ENCODE data around the gene ANXA11. TPM values are rescaled to one million over a fixed set of nuclear protein-coding genes. Genes with fewer than 3 reads are reported as not detected.

ANXA11 gene
- total RNA-seq, 1 donor from 2014 or later: 390 TPM

- Histone ChIP-seq H3K36me3 (peaks cover 3% of the 10 kb centered on the region), H3K4me1 (peaks cover 96% of the 10 kb centered on the region), H3K27ac (replicated peaks) (peak overlapping the region; percentile 61), H3K9me3 (replicated peaks) (peaks cover 8% of the 10 kb centered on the region), H3K27me3 (ENCODE audit: low read depth) (no peaks in the 10 kb centered on the region), H3K4me3 (no peak overlapping the region)
- no peak for DNase-seq
- TF ChIP-seq CTCF (IDR thresholded peaks at IDR 0.05; ENCODE audit: borderline replicate concordance): no peak
- intact Hi-C loops (cut with micrococcal nuclease): no loop called here
Observed at GRCh38 chr10:80192553-80192952, 12.8 kb downstream of the ANXA11 start.

GRCh38 chr10:80191589-80192270 lies 13.6 kb downstream of the ANXA11 start:
- no peaks in the 10 kb centered on the region for H3K27me3 ChIP-seq (ENCODE audit: low read depth)
- H3K27ac ChIP-seq (replicated peaks): peak overlapping the region; percentile 61
- TF ChIP-seq CTCF (IDR thresholded peaks at IDR 0.05; ENCODE audit: borderline replicate concordance): no peak
- H3K36me3 ChIP-seq: peaks cover 3% of the 10 kb centered on the region
- intact Hi-C loops (cut with micrococcal nuclease): no loop called here
- peaks cover 96% of the 10 kb centered on the region for H3K4me1 ChIP-seq
- DNase-seq: no peak
- H3K9me3 ChIP-seq (replicated peaks): peaks cover 8% of the 10 kb centered on the region
- H3K4me3 ChIP-seq: no peak overlapping the region

GRCh38 chr10:80188713-80189112 lies 16.6 kb downstream of the ANXA11 start:
- intact Hi-C loops (cut with micrococcal nuclease): no loop called here
- no peak for TF ChIP-seq CTCF (IDR thresholded peaks at IDR 0.05; ENCODE audit: borderline replicate concordance)
- H3K27me3 ChIP-seq (ENCODE audit: low read depth): no peaks in the 10 kb centered on the region
- H3K36me3 ChIP-seq: peaks cover 3% of the 10 kb centered on the region
- peak overlapping the region; percentile 84 for H3K27ac ChIP-seq (replicated peaks)
- H3K9me3 ChIP-seq (replicated peaks): peaks cover 8% of the 10 kb centered on the region
- no peak for DNase-seq
- H3K4me1 ChIP-seq: peaks cover 96% of the 10 kb centered on the region
- no peak overlapping the region for H3K4me3 ChIP-seq

- intact Hi-C loops (cut with micrococcal nuclease): no loop called here
- peaks cover 3% of the 10 kb centered on the region for H3K36me3 ChIP-seq
- peak overlapping the region; percentile 6 for H3K4me3 ChIP-seq
- H3K27ac ChIP-seq (replicated peaks): peak overlapping the region; percentile 84
- TF ChIP-seq CTCF (IDR thresholded peaks at IDR 0.05; ENCODE audit: borderline replicate concordance): no peak
- peaks cover 5% of the 10 kb centered on the region for H3K9me3 ChIP-seq (replicated peaks)
- no peaks in the 10 kb centered on the region for H3K27me3 ChIP-seq (ENCODE audit: low read depth)
- DNase-seq: no peak
- H3K4me1 ChIP-seq: peaks cover 96% of the 10 kb centered on the region
Observed at GRCh38 chr10:80187465-80188409, 17.6 kb downstream of the ANXA11 start.

GRCh38 chr10:80187060-80187459 lies 18.3 kb downstream of the ANXA11 start:
- Histone ChIP-seq H3K4me1 (peaks cover 96% of the 10 kb centered on the region), H3K9me3 (replicated peaks) (no peaks in the 10 kb centered on the region), H3K36me3 (no peaks in the 10 kb centered on the region), H3K4me3 (peak overlapping the region; percentile 6), H3K27me3 (ENCODE audit: low read depth) (no peaks in the 10 kb centered on the region), H3K27ac (replicated peaks) (peak overlapping the region; percentile 84)
- no peak for TF ChIP-seq CTCF (IDR thresholded peaks at IDR 0.05; ENCODE audit: borderline replicate concordance)
- no peak for DNase-seq
- intact Hi-C loops (cut with micrococcal nuclease): no loop called here

All from left ventricle myocardium inferior (tissue), 1 donor.